IgD-negative memory B cell (primary cell): ENCODE data around the gene SLC39A3. TPM values are rescaled to one million over a fixed set of nuclear protein-coding genes. Genes with fewer than 3 reads are reported as not detected.

Experiments used
- H3K27ac Mint-ChIP-seq, 3 donors: one replicate each; pipeline ENCODE4 v1.8.0; 2020 to 2022; ENCODE audit warnings: mild to moderate bottlenecking in 3 of 3, mixed read lengths in 3 of 3, moderate library complexity in 1 of 3
- H3K27me3 Mint-ChIP-seq: one replicate; pipeline ENCODE4 v1.8.0; 2021; ENCODE audit warnings: mixed read lengths
- H3K36me3 Mint-ChIP-seq: one replicate; pipeline ENCODE4 v1.8.0; 2020; ENCODE audit warnings: mild to moderate bottlenecking, mixed read lengths
- H3K4me1 Mint-ChIP-seq, 3 donors: one replicate each; pipeline ENCODE4 v1.8.0; 2020 to 2022; ENCODE audit warnings: mixed read lengths in 3 of 3, mild to moderate bottlenecking in 1 of 3
- H3K4me3 Mint-ChIP-seq, 4 donors: one replicate each; pipeline ENCODE4 v1.8.0; 2020 to 2022; ENCODE audit warnings: mild to moderate bottlenecking in 4 of 4, mixed read lengths in 4 of 4, moderate library complexity in 3 of 4
- H3K9me3 Mint-ChIP-seq, 3 donors: one replicate each; pipeline ENCODE4 v1.8.0; 2020 to 2021; ENCODE audit warnings: mixed read lengths in 3 of 3, mild to moderate bottlenecking in 1 of 3
- polyA plus RNA-seq: library from polyadenylated mRNA; unstranded; fragments of 300-500 nt; fragmentation: Illumina TruSeq; gene quantifications from one replicate; pipeline ENCODE4 v1.2.3, GENCODE V29; 2021

Gene SLC39A3
- polyA plus RNA-seq, 1 donor from 2014 or later: 86.9 TPM

DNA sequence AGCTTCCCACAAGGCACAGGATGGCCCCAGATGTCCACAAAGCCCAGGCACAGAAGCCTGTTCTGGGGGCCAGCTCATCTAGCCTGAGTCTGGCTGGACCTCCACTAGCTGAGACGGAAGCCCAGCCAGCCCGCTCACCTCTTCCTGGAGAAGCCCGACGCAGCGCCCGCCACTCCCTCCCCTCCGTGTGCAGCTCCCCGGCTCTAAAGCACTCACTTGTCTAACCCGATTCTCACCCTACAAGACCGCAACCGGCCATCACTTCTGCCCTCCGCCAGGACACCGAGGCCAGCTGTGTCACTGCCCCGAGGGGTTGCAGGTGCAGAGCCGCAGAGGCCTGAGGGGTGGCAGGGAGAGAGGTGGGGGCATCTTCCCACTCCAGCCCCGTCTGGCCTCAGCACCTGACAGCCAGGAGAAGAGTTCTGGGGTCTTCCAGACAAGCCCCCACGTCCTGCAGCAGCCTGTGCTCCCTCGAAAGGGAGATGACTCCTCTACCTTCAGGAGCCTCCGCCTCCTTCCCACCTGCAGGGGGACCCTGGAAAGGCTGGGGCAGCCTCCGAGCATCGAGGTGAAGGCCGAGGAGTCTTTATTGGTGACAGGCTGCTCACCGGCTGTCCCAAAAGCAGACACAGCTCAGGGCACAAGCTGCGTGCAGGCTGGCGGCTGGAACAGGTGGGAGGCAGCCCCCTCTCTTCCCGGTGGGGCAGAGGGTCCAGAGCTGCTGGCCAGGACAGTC, 12.7 kb downstream of the SLC39A3 start:
- no peaks in the 10 kb centered on the region for H3K36me3 Mint-ChIP-seq
- peaks cover 10 to 15% (median 13%) of the 10 kb centered on the region in 3 donors for H3K4me1 Mint-ChIP-seq
- peak overlapping the region in 2 of 4 donors; percentile 9 to 49 for H3K4me3 Mint-ChIP-seq
- peaks cover 3% of the 10 kb centered on the region for H3K27me3 Mint-ChIP-seq
- H3K27ac Mint-ChIP-seq: peak overlapping the region in 1 of 3 donors; percentile 76
- no peaks in the 10 kb centered on the region for H3K9me3 Mint-ChIP-seq

GRCh38 chr19:2726160-2726855, 13.5 kb downstream of the SLC39A3 start:
- H3K27ac Mint-ChIP-seq: no peak overlapping the region

DNA sequence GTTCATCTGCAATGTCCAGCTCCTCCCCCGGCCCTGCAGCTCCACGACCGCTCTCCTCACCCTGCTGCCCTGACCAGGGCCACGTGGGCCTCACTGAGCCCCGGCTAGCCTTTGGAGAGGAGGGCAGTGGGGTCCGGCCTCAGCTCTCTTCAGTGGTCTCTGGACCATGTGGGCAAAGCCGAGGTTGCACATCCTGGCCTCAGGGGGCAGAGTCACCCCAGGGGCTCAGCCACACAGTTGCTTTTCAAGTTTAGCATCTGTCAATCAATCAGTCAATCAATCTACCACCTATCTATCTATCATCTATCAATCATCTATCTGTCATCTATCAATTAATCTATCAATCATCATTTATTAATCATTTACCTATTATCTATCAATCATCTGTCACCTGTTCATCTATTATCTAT, 15.7 kb downstream of the SLC39A3 start:
- H3K27ac Mint-ChIP-seq: peak overlapping the region in 1 of 3 donors; percentile 21
- peaks cover 12% of the 10 kb centered on the region for H3K27me3 Mint-ChIP-seq

More at GRCh38 chr19:2726160-2726855, 13.5 kb downstream of the SLC39A3 start:
- Mint-ChIP-seq H3K27me3 (peaks cover 6% of the 10 kb centered on the region), H3K36me3 (no peaks in the 10 kb centered on the region), H3K4me1 (peaks cover 13 to 16% (median 14%) of the 10 kb centered on the region in 3 donors), H3K9me3 (no peaks in the 10 kb centered on the region), H3K4me3 (peak overlapping the region in 1 of 4 donors; percentile 74)

DNA sequence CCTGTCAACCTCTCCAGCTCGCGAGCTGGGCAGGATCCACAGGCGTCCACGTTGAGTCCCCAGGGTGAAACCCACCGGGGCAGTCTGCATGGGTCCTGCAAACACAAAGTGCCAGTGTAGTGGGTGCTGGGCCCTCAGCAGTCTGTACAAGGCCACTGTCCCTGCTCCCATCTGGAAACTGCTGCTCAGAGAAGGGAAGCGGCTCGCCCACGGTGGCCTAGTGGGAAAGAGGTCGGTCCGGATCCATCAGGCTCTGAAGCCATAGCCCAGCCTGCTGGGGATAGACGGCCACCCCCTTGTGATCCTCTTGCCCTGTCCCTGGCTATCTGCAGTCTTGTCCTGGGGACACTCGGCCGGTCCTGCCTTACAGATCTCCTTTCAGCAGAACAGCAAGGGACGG, 16.1 kb downstream of the SLC39A3 start:
- H3K36me3 Mint-ChIP-seq: no peaks in the 10 kb centered on the region

More for the DNA sequence above, 15.7 kb downstream of the SLC39A3 start:
- Mint-ChIP-seq H3K4me1 (peaks cover 13 to 23% (median 18%) of the 10 kb centered on the region in 3 donors), H3K9me3 (no peaks in the 10 kb centered on the region), H3K36me3 (no peaks in the 10 kb centered on the region), H3K4me3 (no peak overlapping the region)

GRCh38 chr19:2723345-2723715, 16.5 kb downstream of the SLC39A3 start:
- peaks cover 5 to 18% (median 17%) of the 10 kb centered on the region in 3 donors for H3K4me1 Mint-ChIP-seq

More for the DNA sequence above, 16.1 kb downstream of the SLC39A3 start:
- Mint-ChIP-seq H3K4me1 (peaks cover 9 to 21% (median 18%) of the 10 kb centered on the region in 3 donors), H3K9me3 (no peaks in the 10 kb centered on the region), H3K4me3 (no peak overlapping the region), H3K27me3 (peaks cover 12% of the 10 kb centered on the region), H3K27ac (no peak overlapping the region)

DNA sequence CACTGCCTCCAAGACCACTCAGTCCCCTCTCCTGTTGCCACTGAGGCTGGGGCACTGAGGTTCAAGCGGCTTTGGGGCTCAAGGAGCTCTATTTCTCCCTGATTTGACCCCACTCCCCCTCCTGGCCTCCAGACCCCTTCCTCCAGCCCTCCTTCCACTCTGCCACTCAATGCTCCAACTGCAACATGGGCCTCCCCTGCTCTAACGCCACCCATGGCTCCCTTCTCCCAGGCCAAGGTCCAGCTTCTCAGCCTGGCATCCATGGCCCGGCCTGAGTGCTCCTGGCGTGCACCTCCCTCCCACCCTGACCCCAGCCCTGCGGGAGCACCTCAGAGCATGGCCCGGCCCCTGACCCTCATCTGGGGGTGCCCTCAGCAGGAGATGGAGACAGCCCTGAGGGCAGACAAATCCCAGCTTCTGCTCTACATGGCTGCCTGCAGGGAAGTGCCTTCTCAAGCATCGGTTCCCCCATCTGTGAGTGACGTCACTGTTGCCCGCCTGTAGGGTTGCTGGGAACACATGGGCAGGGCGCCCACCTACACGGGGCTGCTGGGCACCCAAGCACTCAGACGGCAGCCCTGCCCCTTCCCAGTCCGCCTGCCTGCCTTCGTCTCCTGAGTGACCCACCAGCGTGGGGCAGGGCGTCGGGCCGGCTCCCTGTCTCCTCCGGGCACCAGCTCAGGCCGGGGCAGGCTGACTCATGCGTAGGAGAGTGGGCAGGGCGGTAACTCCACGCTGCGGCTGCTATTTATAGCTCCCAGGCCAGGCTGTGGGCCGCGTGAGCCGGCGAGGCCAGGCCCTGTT, 17.1 kb downstream of the SLC39A3 start:
- no peak overlapping the region for H3K27ac Mint-ChIP-seq
- H3K36me3 Mint-ChIP-seq: no peaks in the 10 kb centered on the region
- peaks cover 12% of the 10 kb centered on the region for H3K27me3 Mint-ChIP-seq
- peaks cover 5 to 18% (median 17%) of the 10 kb centered on the region in 3 donors for H3K4me1 Mint-ChIP-seq
- no peaks in the 10 kb centered on the region for H3K9me3 Mint-ChIP-seq
- H3K4me3 Mint-ChIP-seq: peak overlapping the region in 1 of 4 donors; percentile 78

More at GRCh38 chr19:2723345-2723715, 16.5 kb downstream of the SLC39A3 start:
- Mint-ChIP-seq H3K27ac (no peak overlapping the region), H3K36me3 (no peaks in the 10 kb centered on the region), H3K27me3 (peaks cover 12% of the 10 kb centered on the region), H3K4me3 (no peak overlapping the region), H3K9me3 (no peaks in the 10 kb centered on the region)

DNA sequence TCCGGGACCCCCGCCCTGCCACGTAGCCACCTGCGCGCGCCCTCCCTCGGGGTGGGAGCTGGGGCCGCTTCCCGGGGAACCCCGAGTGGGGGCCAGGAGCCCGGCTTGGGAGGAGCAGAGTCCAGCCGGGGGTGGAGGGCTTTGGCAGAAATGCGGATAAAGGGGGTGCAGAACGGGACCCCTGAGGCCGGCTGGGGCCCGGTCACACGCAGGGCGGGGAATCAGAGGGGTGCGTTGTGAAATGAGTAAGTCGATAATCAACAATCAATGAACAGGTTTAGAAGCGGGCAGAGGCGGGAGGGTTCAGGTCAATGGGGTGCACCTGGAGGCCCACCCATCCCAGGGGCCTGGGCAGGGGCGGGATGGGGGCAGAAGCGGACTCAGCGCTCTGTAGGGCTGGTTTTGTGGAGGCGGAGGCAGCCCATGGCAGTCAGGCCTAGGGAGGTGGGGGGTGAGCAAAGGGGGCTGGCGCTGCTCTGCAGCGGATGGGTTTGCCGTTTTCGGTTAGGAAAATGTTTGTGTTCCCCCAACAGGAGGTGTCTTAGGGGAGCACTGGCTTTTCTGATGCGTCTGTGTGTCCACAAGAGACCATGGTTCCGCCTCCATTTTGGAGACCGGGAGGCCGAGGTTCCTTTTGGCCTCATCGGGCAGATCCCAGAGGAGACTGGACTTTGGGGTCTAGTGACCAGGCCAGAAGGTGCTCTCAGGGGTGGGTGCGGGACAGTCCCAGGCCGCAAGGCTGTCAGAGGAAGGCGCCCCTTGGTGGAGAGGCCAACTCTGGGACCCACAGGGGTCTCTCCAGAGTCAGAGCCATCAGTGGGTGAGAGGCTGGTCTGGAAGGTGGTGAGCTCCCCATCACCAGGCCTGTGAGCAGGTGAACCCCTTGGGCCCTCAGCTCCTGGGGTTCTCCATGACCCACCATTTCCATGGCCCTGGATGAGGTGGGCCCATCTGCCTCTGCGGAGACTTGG, 18.0 kb downstream of the SLC39A3 start:
- Mint-ChIP-seq H3K9me3 (no peaks in the 10 kb centered on the region), H3K4me3 (peak overlapping the region; percentile 76 to 86 (median 78)), H3K27ac (peak overlapping the region; percentile 69 to 76 (median 71)), H3K4me1 (peaks cover 5 to 16% (median 15%) of the 10 kb centered on the region in 3 donors), H3K27me3 (peaks cover 9% of the 10 kb centered on the region), H3K36me3 (no peaks in the 10 kb centered on the region)

DNA sequence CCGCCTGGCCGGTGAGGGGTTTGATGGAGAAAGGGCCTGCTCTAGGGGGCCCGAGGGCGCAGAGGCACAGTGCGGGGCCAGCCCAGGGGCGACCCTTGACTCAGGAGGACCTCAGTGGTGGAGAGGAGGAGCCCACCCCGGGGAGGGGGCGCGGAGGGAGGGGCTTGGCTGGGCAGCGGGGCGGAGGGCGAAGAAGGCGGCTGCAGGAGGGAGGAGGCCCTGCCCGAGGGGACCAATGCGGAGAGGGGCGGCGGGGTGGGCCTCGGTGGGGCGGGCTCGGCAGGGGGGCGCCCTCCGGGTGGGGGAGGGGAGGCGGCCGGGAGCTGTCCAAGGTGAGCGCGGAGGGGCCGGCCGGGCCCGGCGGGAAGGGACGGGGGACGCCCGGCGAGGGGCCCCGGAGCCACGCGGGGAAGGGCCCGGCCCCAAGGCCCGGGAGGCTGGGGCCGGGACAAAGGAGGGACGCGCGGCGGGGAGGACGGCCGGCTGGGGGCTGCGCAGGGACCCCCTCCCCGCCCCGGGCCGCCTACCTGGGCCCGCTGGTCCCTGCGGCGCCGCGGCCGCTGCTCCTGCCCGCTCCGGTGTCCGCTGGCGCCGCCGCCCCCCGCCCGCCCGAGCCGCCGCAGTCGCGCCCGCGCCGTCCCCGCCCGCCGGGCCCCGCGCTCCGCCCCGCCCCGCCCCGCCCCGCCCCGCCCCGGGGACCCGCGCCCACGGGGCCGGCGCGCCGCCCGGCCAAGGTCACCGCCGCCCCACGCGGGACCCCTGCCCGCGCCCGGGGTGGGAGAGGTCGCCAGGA, 18.8 kb downstream of the SLC39A3 start, which contains the start of gene DIRAS1:
TSS of gene DIRAS1 (minus strand) at position 596 of the 793 bp plus-strand sequence. CDS start 3,566 bp downstream, outside the sequence.
- Mint-ChIP-seq H3K27ac (peak within 1 kb of the TSS; percentile 70 to 76 (median 71)), H3K36me3 (no peaks in the 10 kb centered on the region), H3K27me3 (peaks cover 9% of the 10 kb centered on the region), H3K4me1 (peaks cover 6 to 14% (median 13%) of the 10 kb centered on the region in 3 donors), H3K9me3 (peaks cover 0 to under 1% (median 0%) of the 10 kb centered on the region in 3 donors), H3K4me3 (peak within 1 kb of the TSS; percentile 76 to 91 (median 80))

DNA sequence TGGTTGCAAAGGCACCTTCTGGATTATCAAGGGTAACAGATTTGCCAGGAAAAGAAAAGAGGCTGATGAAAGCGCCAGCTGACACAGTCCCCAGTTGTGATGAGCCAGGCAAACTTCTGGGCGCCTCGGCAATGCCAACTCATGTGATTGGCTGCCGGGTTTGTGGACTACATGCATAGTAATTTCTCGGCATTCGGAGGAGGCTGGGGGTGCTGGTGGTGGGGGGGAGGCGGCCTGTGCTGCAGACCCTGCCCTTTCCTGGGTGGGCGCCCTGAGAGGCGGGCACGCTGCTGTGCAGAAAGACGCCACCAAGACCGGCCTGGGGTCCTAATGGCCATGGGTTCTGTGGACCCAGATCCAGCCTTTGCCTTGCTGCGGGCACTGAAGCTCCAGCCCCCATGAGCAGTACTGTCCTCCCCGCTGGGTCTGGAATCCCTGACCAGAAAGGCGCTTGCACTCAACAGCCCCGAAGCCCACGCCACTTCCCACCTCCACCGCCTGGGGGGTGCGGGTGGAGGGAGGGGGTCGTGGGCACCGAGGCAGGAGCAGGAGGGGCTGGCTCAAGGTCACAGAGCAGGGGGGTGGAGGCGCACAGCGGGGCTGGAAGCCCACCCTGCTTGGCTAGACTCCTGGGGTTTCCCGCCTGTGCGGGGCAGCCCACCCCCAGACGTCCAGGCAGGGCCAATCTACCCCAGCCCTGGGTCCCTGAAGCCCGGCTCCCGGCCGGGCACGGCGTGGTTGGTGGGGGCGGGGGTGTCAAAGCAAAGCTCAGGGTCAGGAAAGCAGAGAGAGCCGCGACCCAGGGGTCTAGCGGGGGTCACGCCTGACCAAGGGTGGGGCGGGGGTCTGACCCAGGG, 19.7 kb downstream of the SLC39A3 start:
- Mint-ChIP-seq H3K4me3 (peak overlapping the region; percentile 59 to 91 (median 85)), H3K36me3 (peaks cover 2% of the 10 kb centered on the region), H3K27ac (peak overlapping the region; percentile 55 to 70 (median 59))

DNA sequence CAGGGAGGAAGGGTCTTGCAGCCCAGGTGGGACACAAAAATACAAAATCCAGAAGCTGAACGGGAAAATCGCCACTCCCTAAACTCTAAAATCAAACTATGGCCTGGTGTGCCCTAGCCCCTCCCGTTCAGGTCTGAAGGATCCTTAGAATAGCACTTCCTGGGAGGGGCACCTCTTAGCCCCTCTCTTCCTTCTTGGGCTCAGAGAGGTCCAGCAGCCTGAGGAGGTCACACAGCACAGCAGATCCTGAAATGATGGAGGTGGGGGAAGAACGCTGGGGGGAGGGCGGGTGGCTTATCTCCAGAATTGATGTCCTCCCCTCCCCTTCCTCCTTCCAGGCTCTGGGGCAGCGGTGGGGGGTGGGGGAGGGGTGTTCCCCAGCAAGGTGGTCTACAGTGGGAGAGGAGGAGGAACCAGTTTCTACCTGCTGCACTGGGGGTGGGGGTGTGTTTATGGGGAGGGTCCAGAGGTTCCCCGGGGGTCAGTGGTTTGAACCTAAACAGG, 20.5 kb downstream of the SLC39A3 start:
- Mint-ChIP-seq H3K27ac (peak overlapping the region in 2 of 3 donors; percentile 55 to 70), H3K9me3 (peaks cover 3 to 9% (median 5%) of the 10 kb centered on the region in 3 donors), H3K36me3 (peaks cover 2% of the 10 kb centered on the region), H3K27me3 (peaks cover 9% of the 10 kb centered on the region), H3K4me1 (peaks cover 8 to 18% (median 16%) of the 10 kb centered on the region in 3 donors), H3K4me3 (peak overlapping the region in 3 of 4 donors; percentile 83 to 91 (median 87))

More for the DNA sequence above, 19.7 kb downstream of the SLC39A3 start:
- Mint-ChIP-seq H3K4me1 (peaks cover 10 to 18% (median 17%) of the 10 kb centered on the region in 3 donors), H3K27me3 (peaks cover 9% of the 10 kb centered on the region), H3K9me3 (peaks cover 3 to 8% (median 4%) of the 10 kb centered on the region in 3 donors)

GRCh38 chr19:2717638-2718541, 21.9 kb downstream of the SLC39A3 start:
- Mint-ChIP-seq H3K27ac (peak overlapping the region in 1 of 3 donors; percentile 28), H3K4me1 (peaks cover 5 to 16% (median 14%) of the 10 kb centered on the region in 3 donors), H3K36me3 (peaks cover 2% of the 10 kb centered on the region), H3K4me3 (peak overlapping the region in 1 of 4 donors; percentile 34), H3K9me3 (peaks cover 3 to 9% (median 5%) of the 10 kb centered on the region in 3 donors), H3K27me3 (peaks cover 9% of the 10 kb centered on the region)
